COLO668 (cell line): ENCODE data around the gene GGT5.
"Not testable (repeated sequence)": the region's sequence is repeated elsewhere in the genome, so short reads cannot be mapped to it uniquely, and the experiment has no call there.

ENCODE experiments used
- DNase-seq: peaks from one replicate; lab custom pipeline; 2025; ENCODE audit not compliant: unreplicated experiment; lab: John Stamatoyannopoulos, UW

Gene GGT5

GRCh38 chr22:24207264-24208011, 37.4 kb downstream of the GGT5 start:
- no peak for DNase-seq

DNA sequence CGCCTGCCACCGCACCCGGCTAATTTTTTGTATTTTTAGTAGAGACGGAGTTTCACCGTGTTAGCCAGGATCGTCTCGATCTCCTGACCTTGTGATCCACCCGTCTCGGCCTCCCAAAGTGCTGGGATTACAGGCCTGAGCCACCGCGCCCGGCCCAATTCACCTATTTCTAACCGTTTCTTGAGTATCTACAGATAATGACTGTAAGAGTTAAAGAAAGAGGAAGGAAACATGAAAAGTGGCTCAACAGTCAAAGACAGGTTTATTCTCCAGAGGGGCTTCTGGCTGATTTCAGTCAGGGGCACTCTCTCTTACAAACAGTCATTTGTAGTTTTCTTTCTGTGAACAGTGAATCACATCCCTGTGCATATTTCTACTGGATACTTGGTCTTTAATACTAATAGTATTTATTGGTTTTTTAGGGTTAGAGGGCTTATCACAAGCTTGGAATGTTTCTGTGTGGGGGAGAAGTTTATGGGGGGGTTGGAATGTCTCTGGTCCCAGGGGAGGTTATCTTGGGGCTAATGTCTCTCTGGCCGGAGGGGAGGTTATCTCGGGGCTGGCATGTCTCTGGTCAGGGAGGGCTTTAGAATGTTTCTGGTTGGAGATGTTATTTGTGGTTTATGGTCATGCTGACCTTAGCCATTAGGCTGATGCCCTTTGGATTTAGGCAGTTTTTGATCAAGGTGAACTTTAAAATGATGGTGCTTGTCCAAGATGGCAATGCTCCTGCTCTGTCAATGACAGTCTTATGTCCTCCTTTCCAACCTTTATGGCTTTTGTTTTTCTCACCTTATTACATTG, 38.2 kb downstream of the GGT5 start:
- DNase-seq, result not testable (repeated sequence)

DNA sequence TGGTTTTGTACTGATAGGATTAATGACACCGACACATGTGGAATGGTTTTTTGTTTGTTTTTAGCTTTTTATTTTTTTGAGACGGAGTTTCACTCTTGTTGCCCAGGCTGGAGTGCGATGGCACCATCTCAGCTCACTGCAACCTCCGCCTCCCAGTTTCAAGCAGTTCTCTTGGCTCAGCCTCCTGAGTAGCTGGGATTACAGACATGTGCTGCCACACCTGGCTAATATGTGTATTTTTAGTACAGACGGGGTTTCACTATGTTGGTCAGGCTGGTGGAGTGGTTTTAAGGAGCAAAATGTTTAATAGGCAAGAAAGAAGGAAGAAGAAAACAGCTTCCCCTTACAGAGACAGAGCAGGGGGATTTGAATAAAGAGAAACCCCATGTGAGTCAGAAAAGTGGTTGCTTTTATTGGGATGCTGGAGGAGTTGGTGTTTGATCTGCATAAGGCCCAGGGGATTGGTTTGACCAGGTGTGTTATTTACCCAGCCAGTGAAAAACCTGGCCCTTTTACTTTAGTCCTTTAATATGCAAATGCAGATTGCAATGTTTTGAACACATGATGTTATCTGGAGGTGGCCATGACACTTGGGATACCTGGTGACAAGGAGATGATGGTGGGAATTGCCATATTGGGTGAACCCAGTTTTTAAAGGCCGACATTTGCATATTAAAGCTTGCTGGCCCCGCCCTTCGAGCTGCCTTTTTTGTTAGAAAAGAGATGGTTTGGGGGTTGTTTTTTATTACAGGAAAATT, 39.3 kb downstream of the GGT5 start:
- no peak for DNase-seq

DNA sequence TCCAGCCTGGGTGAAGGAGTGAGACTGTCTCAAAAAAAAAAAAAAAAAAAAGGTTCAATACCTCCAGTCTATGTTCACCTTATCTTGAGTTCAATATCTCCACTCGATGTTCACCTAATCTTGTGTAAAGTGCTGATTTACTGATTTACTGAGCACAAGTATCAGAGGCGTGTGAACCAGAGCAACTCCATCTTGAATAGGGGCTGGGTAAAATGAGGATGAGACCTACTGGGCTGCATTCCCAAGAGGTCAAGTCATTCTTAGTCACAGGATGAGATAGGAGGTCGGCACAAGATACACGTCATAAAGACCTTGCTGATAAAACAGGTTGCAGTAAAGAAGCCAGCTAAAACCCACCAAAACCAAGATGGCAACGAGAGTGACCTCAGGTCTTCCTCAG, 41.0 kb downstream of the GGT5 start:
- not testable (repeated sequence) for DNase-seq

DNA sequence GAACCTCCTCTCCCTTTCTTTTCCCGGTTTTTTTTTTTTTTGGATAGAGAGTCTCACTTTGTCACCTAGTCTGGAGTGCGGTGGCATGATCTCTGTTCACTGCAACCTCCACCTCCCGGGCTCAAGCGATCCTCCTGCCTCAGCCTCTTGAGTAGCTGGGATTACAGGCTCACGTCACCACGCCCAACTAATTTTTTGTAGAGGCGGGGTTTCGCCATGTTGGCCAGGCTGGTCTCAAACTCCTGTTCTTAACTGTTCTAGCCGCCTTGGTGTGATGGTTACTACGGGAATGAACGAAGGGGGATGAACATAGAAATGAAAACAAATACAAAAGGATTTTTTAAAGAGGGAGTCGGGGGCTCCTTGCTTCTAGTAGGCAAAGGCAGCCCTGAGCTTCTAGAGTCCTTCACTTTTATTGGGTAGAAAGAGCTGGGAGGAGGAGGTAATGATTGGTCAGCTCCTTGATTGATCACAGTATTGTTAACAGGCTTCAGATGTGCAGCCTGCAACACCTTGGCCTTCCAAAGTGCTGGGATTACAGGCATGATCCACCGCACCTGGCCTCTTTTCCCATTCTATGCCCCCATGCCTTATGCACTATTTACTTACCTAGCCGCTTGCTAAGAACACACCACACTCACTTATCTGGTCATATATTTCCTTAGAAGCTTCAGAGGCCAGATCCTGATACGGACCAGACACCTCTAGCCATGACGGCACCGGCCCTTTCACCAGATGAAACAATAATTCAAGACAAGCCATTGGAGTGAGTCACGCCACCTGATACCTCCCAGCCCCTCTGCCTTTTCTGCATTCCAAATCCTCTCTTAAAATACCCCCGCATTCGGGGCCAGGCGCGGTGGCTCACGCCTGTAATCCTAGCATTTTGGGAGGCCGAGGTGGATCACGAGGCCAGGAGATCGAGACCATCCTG, 42.9 kb downstream of the GGT5 start:
- DNase-seq, result no peak

GRCh38 chr22:24200619-24201212, 44.2 kb downstream of the GGT5 start:
- DNase-seq, result no peak

DNA sequence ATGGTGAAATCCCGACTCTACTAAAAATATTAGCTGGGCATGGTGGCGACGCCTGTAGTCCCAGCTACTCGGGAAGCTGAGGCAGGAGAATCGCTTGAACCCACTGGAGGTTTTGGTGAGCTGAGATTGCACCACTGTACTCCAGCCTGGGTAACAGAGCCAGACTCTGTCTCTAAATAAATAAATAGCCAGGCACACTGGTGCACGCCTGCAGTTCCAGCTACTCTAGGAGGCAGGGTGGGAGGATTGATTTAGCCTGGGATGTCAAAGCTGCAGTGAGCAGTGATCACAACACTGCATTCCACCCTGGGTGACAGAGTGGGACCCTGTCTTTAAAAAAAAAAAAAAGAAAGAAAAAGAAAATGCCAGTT, 46.2 kb downstream of the GGT5 start:
- DNase-seq, result no peak

- DNase-seq, result no peak
These were observed 53.0 kb downstream of the GGT5 start for GRCh38 chr22:24191893-24192292.

DNA sequence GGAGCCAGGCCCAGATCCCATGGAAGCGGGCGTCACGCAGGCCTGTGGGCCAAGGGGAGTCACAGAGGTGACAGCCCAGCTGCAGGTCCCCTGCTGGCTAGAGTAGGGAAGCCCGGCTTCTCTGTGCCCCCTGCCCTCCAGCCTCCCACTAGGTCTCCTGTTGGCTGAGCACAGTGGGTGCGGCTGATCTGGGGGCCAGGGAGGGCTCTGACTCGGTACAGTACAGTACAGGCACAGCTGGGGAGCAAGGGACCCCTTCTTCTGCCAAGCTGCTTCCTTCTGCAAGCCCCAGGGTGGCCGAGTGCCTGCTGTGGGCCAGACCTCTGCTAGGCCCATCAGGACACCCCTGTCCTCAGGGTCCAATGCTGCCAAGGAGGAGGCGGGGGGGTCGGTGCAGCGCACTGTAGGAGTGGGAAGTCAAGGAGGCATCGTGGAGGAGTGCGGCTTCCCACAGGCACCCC, 53.5 kb downstream of the GGT5 start:
- no peak for DNase-seq

DNA sequence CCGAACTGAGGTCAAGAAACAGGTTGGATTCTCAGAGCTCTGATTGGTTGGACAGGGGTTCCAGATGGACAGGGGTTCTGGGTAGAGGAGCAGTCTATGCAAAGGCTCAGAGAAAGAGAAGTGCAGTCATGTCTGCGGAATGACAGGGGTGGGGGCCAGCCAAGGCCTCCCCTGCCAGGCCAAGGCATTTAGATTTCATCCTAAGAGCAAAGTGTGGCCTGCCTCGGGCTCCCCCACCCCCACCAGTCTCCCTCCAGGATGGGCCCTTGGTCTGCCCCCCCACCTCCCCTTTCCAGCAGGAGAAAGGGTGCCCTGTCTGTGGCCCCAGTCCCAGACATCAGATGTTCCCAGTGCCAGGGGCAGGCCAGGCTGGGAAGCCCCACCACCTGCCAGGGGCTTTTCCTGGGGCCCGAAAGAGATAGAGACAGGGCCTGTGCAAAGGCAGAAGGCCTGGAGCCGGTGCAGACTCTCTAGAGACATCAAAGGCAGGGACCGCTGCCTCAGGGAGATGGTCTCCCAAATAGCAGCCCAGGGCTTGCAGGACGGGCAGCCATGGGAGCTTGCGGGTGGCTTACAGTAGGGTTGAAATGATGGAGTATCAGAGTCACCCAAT, 54.2 kb downstream of the GGT5 start:
- DNase-seq, result no peak

DNA sequence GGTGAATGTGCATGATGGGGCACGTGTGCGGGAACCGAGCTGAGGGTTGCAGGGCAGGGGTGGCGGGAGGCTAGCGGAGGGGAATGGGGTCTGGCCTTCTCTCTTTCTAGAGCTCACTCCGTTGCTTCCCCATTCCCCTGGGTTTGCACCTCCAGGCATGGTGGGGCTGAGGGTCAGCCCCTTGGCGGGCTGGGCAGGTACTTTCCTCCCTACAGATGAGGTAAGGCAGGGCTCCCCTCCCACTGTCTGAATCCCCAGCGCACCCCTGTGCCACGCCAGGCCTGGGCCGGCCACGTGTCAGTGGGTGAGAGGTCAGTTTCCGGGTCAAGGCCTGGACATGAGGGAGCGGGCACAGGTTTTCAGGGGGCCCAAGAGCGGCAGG, 54.7 kb downstream of the GGT5 start:
- no peak for DNase-seq

- peak; percentile 50 for DNase-seq
These were observed 55.4 kb downstream of the GGT5 start for GRCh38 chr22:24189249-24190158.

- DNase-seq, result no peak
These were observed 56.1 kb downstream of the GGT5 start for GRCh38 chr22:24188705-24189248.

DNA sequence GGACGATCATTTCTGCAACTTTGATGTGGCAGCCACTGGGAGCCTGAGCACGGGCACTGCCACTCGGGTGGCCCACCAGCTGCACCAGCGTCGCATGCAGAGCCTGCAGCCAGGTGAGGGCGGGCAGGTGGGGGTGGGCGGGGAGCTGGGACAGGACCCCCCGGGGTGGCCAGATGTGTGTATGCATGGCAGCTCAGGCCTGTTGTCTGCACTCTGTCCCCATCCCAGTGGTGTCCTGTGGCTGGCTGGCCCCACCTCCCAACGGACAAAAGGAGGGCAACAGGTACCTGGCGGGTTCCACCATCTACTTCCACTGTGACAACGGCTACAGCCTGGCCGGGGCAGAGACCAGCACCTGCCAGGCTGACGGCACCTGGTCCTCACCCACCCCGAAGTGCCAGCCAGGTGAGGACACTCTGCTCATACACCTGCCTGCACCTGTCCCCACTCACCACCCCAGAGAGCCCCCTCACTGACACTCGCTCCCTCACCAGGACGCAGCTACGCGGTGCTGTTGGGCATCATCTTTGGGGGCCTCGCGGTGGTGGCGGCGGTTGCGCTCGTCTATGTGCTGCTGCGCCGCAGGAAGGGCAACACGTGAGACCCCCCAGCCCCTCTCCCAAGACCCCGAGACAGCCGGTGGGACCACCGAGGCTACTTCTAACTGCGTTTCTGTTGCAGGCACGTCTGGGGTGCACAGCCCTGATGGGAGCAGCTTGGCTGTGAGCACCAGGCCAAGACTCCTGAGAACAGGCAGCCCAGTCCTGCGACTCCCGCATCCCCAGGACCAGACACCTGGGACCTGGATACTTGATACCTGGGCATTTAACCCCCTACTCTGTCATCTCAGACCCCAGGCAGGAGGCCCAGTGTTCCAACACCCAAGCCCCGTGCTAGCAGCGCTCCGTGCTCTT, 56.9 kb downstream of the GGT5 start:
- DNase-seq, result peak; percentile 40

- no peak for DNase-seq
These were observed 57.8 kb downstream of the GGT5 start for GRCh38 chr22:24186892-24187670.

- DNase-seq, result no peak
These were observed 58.5 kb downstream of the GGT5 start for GRCh38 chr22:24186352-24186740.
